Islet precursor cell (in vitro differentiated cells): Measurements from ENCODE around the gene NLRP1.
A peak's percentile ranks its signal among the peaks of the same experiment; 100 is the strongest.

Experiments
- DNase-seq: peaks from one replicate; pipeline ENCODE4 v3.0.0-alpha.2; 2018

Gene NLRP1

GRCh38 chr17:5553479-5553878 lies 30.8 kb downstream of the NLRP1 start:
- DNase-seq, result no peak

GRCh38 chr17:5552841-5553240 lies 31.5 kb downstream of the NLRP1 start:
- DNase-seq, result no peak

- DNase-seq, result peak; percentile 54
Measured at GRCh38 chr17:5545051-5545987, 39.0 kb downstream of the NLRP1 start.

GRCh38 chr17:5544115-5544514 lies 40.2 kb downstream of the NLRP1 start:
- DNase-seq, result peak; percentile 42

GRCh38 chr17:5541610-5542202 lies 42.6 kb downstream of the NLRP1 start:
- DNase-seq, result peak; percentile 62

- no peak for DNase-seq
Measured at GRCh38 chr17:5540321-5540720, 44.0 kb downstream of the NLRP1 start.

GRCh38 chr17:5539286-5539685 lies 45.0 kb downstream of the NLRP1 start:
- no peak for DNase-seq

GRCh38 chr17:5536866-5537650 lies 47.3 kb downstream of the NLRP1 start:
- DNase-seq, result no peak

GRCh38 chr17:5535436-5535835 lies 48.9 kb downstream of the NLRP1 start:
- DNase-seq, result no peak

GRCh38 chr17:5533486-5534315 lies 50.6 kb downstream of the NLRP1 start:
- DNase-seq, result no peak

GRCh38 chr17:5532581-5532980 lies 51.7 kb downstream of the NLRP1 start:
- DNase-seq, result no peak

GRCh38 chr17:5531085-5531418 lies 53.3 kb downstream of the NLRP1 start:
- DNase-seq, result no peak

- no peak for DNase-seq
Measured at GRCh38 chr17:5530265-5531084, 53.8 kb downstream of the NLRP1 start.

- peak; percentile 53 for DNase-seq
Measured at GRCh38 chr17:5527601-5528250, 56.6 kb downstream of the NLRP1 start.

GRCh38 chr17:5526821-5527598 lies 57.3 kb downstream of the NLRP1 start:
- peak; percentile 100 for DNase-seq

GRCh38 chr17:5523249-5523648 lies 61.1 kb downstream of the NLRP1 start:
- DNase-seq, result no peak

- no peak for DNase-seq
Measured at GRCh38 chr17:5522476-5522875, 61.8 kb downstream of the NLRP1 start.

GRCh38 chr17:5516060-5516792 lies 68.1 kb downstream of the NLRP1 start:
- peak; percentile 98 for DNase-seq

GRCh38 chr17:5514976-5515375 lies 69.3 kb downstream of the NLRP1 start:
- DNase-seq, result no peak

- DNase-seq, result no peak
Measured at GRCh38 chr17:5513628-5514027, 70.7 kb downstream of the NLRP1 start.
